SK-N-SH treated with all-trans-retinoic acid at 6 μM for 48 hours (cell line): ENCODE results near the gene SVIL.

Source experiments
- ATAC-seq: fragments of 200-7000 bp; cut with Tn5 transposase; 3 replicates; pipeline ENCODE4 v1.9.1; 2020; ENCODE audit warnings: mild to moderate bottlenecking, moderate library complexity
- BACH2 ChIP-seq: fragments of 250-450 bp; sonication (Bioruptor Pico); IDR thresholded peaks from 2 replicates; pipeline ENCODE4 v1.9.0; 2021; ENCODE audit warnings: mild to moderate bottlenecking, borderline replicate concordance
- CSDC2 ChIP-seq: fragments of 250-450 bp; sonication (Bioruptor Pico); IDR thresholded peaks from 2 replicates; pipeline ENCODE4 v1.5.0; 2020; ENCODE audit warnings: mild to moderate bottlenecking, moderate library complexity
- ESRRG ChIP-seq: fragments of 250-450 bp; sonication (Bioruptor Pico); IDR thresholded peaks from 2 replicates; pipeline ENCODE4 v1.6.1; 2021; ENCODE audit warnings: mild to moderate bottlenecking
- ISL1 ChIP-seq: fragments of 250-450 bp; sonication (Bioruptor Pico); IDR thresholded peaks from 2 replicates; pipeline ENCODE4 v2.1.2; 2022; ENCODE audit warnings: mild to moderate bottlenecking, moderate library complexity
- OSR1 ChIP-seq: fragments of 250-450 bp; sonication (Bioruptor Pico); IDR thresholded peaks from 2 replicates; pipeline ENCODE4 v1.8.0; 2022; ENCODE audit warnings: moderate library complexity, mild to moderate bottlenecking, inconsistent platforms
- RARB ChIP-seq: fragments of 250-450 bp; sonication (Bioruptor Pico); IDR thresholded peaks from 2 replicates; pipeline ENCODE4 v1.8.0; 2021; ENCODE audit warnings: mild to moderate bottlenecking, moderate library complexity
- TCF4 ChIP-seq: fragments of 250-450 bp; sonication (Bioruptor Pico); IDR thresholded peaks from 2 replicates; pipeline ENCODE4 v1.8.0; 2021; ENCODE audit warnings: mild to moderate bottlenecking, moderate library complexity, borderline replicate concordance
- TOX ChIP-seq: fragments of 250-450 bp; sonication (Bioruptor Pico); IDR thresholded peaks from 2 replicates; pipeline ENCODE4 v1.8.0; 2021; ENCODE audit warnings: mild to moderate bottlenecking, moderate library complexity, borderline replicate concordance
- ZC3H10 ChIP-seq: fragments of 250-450 bp; sonication (Bioruptor Pico); IDR thresholded peaks from 2 replicates; pipeline ENCODE4 v1.5.1; 2021; ENCODE audit warnings: mild to moderate bottlenecking, moderate library complexity
- ZFP3 ChIP-seq: fragments of 250-450 bp; sonication (Bioruptor Pico); IDR thresholded peaks from 2 replicates; pipeline ENCODE4 v1.5.0; 2020; ENCODE audit warnings: mild to moderate bottlenecking, moderate library complexity
- ZFP30 ChIP-seq: fragments of 450-650 bp; formaldehyde crosslinking; IDR thresholded peaks from 2 replicates; pipeline ENCODE4 v1.5.0; 2022; ENCODE audit warnings: mild to moderate bottlenecking, moderate library complexity
- ZNF565 ChIP-seq: fragments of 450-650 bp; formaldehyde crosslinking; conservative IDR thresholded peaks from 2 replicates; pipeline ENCODE4 v1.5.0; 2020; ENCODE audit warnings: low read depth, mild to moderate bottlenecking, moderate library complexity
- ZNF70 ChIP-seq: fragments of 450-650 bp; formaldehyde crosslinking; IDR thresholded peaks from 2 replicates; pipeline ENCODE4 v1.5.0; 2020; ENCODE audit warnings: mild to moderate bottlenecking, moderate library complexity
- TF ChIP-seq, protein P1 (sequence below): fragments of 250-450 bp; sonication (Bioruptor Pico); IDR thresholded peaks from 2 replicates; pipeline ENCODE4 v1.5.1; 2021; ENCODE audit warnings: mild to moderate bottlenecking, moderate library complexity
- TF ChIP-seq, protein P2 (sequence below): fragments of 250-450 bp; sonication (Bioruptor Pico); IDR thresholded peaks from 2 replicates; pipeline ENCODE4 v1.8.0; 2021; ENCODE audit warnings: low read depth, mild to moderate bottlenecking, moderate library complexity, borderline replicate concordance
- TF ChIP-seq, protein P3 (sequence below): fragments of 250-450 bp; sonication (Bioruptor Pico); IDR thresholded peaks from 2 replicates; pipeline ENCODE4 v1.5.0; 2020; ENCODE audit warnings: mild to moderate bottlenecking, moderate library complexity
- TF ChIP-seq, protein P4 (sequence below): fragments of 250-450 bp; sonication (Bioruptor Pico); IDR thresholded peaks from 2 replicates; pipeline ENCODE4 v1.5.1; 2020; ENCODE audit warnings: low read depth, mild to moderate bottlenecking, moderate library complexity
- TF ChIP-seq, protein P5 (sequence below): fragments of 250-450 bp; sonication (Bioruptor Pico); IDR thresholded peaks from 2 replicates; pipeline ENCODE4 v1.8.0; 2020; ENCODE audit warnings: mild to moderate bottlenecking, moderate library complexity, borderline replicate concordance

The SVIL gene

DNA sequence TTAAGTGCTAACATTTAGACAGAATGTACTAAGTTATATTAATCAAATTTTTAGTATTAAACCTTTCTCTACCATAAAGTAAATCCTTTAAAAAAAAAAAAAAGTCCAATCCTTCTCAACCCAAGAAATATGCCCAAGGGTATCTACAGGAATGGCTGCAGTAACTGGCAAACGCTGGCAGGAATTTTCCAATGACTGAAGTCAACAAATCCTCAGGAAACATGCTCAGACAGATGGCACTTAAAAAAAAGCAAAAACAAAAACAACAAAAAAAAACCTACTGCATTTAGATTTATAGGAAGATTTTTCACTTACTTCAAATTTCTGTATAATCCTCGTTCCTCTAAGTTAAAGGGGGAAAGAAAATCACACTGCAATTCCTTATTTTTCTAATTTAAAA, 666 bp downstream of the SVIL start:
- no peak for ATAC-seq

DNA sequence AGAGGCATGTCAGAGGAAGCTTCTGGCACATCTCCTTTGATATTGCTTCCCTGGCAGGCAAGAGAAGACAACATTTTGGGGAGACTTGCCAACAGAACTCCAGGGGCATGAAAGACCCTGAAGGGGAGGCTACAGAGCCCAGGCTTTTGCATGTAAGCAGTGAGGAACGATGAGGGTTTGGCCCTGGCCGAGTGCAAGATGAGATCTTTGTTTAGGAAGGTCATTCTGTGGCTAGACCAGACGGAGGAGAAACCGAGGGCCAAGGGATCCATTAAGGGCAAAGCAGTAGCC, 3.8 kb downstream of the SVIL start:
- no peak for TF ChIP-seq ZNF70 (CRISPR knock-in tag)
- TF ChIP-seq ESRRG (CRISPR knock-in tag), result no peak
- TF ChIP-seq, protein P1, sequence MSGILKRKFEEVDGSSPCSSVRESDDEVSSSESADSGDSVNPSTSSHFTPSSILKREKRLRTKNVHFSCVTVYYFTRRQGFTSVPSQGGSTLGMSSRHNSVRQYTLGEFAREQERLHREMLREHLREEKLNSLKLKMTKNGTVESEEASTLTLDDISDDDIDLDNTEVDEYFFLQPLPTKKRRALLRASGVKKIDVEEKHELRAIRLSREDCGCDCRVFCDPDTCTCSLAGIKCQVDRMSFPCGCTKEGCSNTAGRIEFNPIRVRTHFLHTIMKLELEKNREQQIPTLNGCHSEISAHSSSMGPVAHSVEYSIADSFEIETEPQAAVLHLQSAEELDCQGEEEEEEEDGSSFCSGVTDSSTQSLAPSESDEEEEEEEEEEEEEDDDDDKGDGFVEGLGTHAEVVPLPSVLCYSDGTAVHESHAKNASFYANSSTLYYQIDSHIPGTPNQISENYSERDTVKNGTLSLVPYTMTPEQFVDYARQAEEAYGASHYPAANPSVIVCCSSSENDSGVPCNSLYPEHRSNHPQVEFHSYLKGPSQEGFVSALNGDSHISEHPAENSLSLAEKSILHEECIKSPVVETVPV, result no peak
- TF ChIP-seq ZFP3 (CRISPR knock-in tag), result no peak
- no peak for TF ChIP-seq OSR1 (CRISPR knock-in tag)
- no peak for TF ChIP-seq BACH2 (CRISPR knock-in tag)
- no peak for TF ChIP-seq RARB (CRISPR knock-in tag)
- TF ChIP-seq, protein P2, sequence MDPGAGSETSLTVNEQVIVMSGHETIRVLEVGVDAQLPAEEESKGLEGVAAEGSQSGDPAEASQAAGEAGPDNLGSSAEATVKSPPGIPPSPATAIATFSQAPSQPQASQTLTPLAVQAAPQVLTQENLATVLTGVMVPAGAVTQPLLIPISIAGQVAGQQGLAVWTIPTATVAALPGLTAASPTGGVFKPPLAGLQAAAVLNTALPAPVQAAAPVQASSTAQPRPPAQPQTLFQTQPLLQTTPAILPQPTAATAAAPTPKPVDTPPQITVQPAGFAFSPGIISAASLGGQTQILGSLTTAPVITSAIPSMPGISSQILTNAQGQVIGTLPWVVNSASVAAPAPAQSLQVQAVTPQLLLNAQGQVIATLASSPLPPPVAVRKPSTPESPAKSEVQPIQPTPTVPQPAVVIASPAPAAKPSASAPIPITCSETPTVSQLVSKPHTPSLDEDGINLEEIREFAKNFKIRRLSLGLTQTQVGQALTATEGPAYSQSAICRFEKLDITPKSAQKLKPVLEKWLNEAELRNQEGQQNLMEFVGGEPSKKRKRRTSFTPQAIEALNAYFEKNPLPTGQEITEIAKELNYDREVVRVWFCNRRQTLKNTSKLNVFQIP (CRISPR knock-in tag), result no peak
- TF ChIP-seq, protein P3, sequence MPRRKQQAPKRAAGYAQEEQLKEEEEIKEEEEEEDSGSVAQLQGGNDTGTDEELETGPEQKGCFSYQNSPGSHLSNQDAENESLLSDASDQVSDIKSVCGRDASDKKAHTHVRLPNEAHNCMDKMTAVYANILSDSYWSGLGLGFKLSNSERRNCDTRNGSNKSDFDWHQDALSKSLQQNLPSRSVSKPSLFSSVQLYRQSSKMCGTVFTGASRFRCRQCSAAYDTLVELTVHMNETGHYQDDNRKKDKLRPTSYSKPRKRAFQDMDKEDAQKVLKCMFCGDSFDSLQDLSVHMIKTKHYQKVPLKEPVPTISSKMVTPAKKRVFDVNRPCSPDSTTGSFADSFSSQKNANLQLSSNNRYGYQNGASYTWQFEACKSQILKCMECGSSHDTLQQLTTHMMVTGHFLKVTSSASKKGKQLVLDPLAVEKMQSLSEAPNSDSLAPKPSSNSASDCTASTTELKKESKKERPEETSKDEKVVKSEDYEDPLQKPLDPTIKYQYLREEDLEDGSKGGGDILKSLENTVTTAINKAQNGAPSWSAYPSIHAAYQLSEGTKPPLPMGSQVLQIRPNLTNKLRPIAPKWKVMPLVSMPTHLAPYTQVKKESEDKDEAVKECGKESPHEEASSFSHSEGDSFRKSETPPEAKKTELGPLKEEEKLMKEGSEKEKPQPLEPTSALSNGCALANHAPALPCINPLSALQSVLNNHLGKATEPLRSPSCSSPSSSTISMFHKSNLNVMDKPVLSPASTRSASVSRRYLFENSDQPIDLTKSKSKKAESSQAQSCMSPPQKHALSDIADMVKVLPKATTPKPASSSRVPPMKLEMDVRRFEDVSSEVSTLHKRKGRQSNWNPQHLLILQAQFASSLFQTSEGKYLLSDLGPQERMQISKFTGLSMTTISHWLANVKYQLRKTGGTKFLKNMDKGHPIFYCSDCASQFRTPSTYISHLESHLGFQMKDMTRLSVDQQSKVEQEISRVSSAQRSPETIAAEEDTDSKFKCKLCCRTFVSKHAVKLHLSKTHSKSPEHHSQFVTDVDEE (CRISPR knock-in tag), result no peak
- no peak for TF ChIP-seq CSDC2 (CRISPR knock-in tag)
- no peak for TF ChIP-seq ZNF565 (CRISPR knock-in tag)
- TF ChIP-seq, protein P4, sequence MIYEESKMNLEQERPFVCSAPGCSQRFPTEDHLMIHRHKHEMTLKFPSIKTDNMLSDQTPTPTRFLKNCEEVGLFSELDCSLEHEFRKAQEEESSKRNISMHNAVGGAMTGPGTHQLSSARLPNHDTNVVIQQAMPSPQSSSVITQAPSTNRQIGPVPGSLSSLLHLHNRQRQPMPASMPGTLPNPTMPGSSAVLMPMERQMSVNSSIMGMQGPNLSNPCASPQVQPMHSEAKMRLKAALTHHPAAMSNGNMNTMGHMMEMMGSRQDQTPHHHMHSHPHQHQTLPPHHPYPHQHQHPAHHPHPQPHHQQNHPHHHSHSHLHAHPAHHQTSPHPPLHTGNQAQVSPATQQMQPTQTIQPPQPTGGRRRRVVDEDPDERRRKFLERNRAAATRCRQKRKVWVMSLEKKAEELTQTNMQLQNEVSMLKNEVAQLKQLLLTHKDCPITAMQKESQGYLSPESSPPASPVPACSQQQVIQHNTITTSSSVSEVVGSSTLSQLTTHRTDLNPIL (CRISPR knock-in tag), result no peak
- TF ChIP-seq, protein P5, sequence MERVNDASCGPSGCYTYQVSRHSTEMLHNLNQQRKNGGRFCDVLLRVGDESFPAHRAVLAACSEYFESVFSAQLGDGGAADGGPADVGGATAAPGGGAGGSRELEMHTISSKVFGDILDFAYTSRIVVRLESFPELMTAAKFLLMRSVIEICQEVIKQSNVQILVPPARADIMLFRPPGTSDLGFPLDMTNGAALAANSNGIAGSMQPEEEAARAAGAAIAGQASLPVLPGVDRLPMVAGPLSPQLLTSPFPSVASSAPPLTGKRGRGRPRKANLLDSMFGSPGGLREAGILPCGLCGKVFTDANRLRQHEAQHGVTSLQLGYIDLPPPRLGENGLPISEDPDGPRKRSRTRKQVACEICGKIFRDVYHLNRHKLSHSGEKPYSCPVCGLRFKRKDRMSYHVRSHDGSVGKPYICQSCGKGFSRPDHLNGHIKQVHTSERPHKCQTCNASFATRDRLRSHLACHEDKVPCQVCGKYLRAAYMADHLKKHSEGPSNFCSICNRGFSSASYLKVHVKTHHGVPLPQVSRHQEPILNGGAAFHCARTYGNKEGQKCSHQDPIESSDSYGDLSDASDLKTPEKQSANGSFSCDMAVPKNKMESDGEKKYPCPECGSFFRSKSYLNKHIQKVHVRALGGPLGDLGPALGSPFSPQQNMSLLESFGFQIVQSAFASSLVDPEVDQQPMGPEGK (CRISPR knock-in tag), result no peak
- TF ChIP-seq ZC3H10 (CRISPR knock-in tag), result no peak
- TF ChIP-seq ZFP30 (CRISPR knock-in tag), result no peak
- TF ChIP-seq TOX (CRISPR knock-in tag), result no peak
- ATAC-seq, result no peak

More for the DNA sequence above, 666 bp downstream of the SVIL start:
- TF ChIP-seq CSDC2 (CRISPR knock-in tag) (no peak), ZFP3 (CRISPR knock-in tag) (no peak), ZC3H10 (CRISPR knock-in tag) (no peak), TOX (CRISPR knock-in tag) (no peak), ZNF70 (CRISPR knock-in tag) (no peak)
- TF ChIP-seq, protein P5 (CRISPR knock-in tag), result no peak

DNA sequence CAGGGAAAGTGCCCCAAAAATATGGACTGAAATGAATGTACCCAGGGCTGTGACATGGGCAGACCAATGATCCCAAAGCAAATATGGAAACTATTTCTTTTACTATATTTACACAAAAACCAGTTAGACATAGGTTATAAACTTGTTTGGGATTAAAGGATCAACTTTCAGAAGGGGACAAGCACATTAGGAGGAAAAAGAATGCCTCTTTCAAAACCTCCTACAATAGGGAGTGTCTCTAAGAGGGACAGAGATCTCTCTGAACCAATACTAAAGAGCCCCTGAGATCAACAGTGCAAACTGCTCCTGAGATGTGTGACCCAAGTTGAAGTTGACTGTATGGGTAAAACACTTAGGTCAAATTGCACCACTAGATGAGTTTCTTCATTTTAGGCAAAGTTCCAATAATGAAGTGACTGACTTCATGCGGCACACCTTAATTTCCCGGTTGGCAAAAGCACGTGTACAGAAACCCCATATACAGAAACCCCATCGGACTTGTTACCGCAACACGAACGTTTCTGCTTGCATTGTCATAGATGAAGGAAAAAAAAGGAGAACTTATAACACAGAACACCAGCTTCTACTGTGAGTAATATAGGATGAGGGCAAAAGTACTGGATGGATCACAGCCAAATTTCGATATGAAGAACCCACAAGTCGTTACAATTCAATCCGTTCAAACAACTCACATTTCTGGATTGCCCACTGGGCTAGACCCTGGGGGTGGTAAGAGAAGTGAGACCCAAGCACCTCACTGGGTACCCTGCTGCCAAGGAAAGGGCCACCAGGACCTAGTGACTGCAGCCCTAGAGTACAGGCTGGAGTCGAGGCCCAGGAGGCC, 4.3 kb downstream of the SVIL start:
- ATAC-seq, result no peak
- TF ChIP-seq ISL1 (CRISPR knock-in tag) (no peak), BACH2 (CRISPR knock-in tag) (no peak), CSDC2 (CRISPR knock-in tag) (no peak), TOX (CRISPR knock-in tag) (no peak), TCF4 (CRISPR knock-in tag) (no peak), ZFP30 (CRISPR knock-in tag) (no peak)
- TF ChIP-seq, protein P1, result no peak
- TF ChIP-seq, protein P5 (CRISPR knock-in tag), result no peak
